NCI-H526 (cell line): Measurements from ENCODE around the gene LAP3.

Experiments
- DNase-seq, 2 experiments: peaks; one replicate each; lab custom pipeline; 2025; lab: John Stamatoyannopoulos, UW

LAP3 gene

GRCh38 chr4:17619416-17620105 is 42.6 kb downstream of the LAP3 start:
- DNase-seq: no peak

- no peak for DNase-seq
Observed at GRCh38 chr4:17623451-17624001, 46.5 kb downstream of the LAP3 start.

GRCh38 chr4:17624821-17625220 is 47.8 kb downstream of the LAP3 start:
- no peak for DNase-seq

GRCh38 chr4:17630228-17630627 is 53.2 kb downstream of the LAP3 start:
- no peak for DNase-seq

- DNase-seq: no peak
Observed at GRCh38 chr4:17633600-17633999, 56.6 kb downstream of the LAP3 start.

GRCh38 chr4:17635056-17635455 is 58.1 kb downstream of the LAP3 start:
- DNase-seq: no peak

GRCh38 chr4:17636341-17636695 is 59.3 kb downstream of the LAP3 start:
- no peak for DNase-seq

- DNase-seq: peak; percentile 26 to 88
Observed at GRCh38 chr4:17636696-17637622, 60.0 kb downstream of the LAP3 start.

GRCh38 chr4:17639136-17639535 is 62.1 kb downstream of the LAP3 start:
- no peak for DNase-seq

- DNase-seq: no peak
Observed at GRCh38 chr4:17642398-17642783, 65.4 kb downstream of the LAP3 start.

- DNase-seq: no peak
Observed at GRCh38 chr4:17646693-17647092, 69.7 kb downstream of the LAP3 start.

GRCh38 chr4:17647176-17647806 is 70.3 kb downstream of the LAP3 start:
- no peak for DNase-seq

- peak in 1 of 2 experiments; percentile 6 for DNase-seq
Observed at GRCh38 chr4:17647927-17648326, 70.9 kb downstream of the LAP3 start.

- no peak for DNase-seq
Observed at GRCh38 chr4:17650406-17650805, 73.4 kb downstream of the LAP3 start.

- DNase-seq: no peak
Observed at GRCh38 chr4:17654701-17655100, 77.7 kb downstream of the LAP3 start.

- DNase-seq: no peak
Observed at GRCh38 chr4:17657090-17657489, 80.1 kb downstream of the LAP3 start.
